ENCODE data around the gene INO80D.

DNA sequence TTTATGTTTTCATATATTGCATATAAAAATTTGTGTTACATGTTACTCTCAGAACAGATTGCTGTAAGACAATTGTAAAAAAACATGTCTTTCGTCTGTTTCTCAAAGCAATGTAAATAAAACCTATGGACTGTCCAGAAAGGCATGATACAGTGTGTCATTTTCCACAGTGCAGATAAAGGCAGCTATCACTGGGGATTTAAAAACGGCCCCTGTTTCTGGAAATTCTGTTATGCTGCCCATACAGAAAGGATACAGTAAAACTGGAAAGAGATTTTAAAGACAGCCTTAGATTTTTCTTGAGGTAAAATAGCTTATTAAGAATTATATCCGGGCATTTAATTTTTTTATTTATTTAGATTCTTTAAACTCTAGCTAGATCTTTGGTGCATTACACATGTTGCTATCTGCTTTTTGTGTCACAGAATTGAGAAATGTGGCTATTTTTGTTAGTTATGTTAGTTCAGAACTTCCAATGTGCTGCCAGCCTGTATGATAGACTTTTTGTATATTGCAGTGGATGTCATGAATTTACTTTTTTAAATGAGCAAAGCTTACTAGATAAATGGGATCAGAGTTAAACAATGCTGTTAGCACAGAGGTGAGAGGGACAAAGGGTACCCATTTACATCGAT lies 859 bp upstream of the INO80D start:
- TF ChIP-seq ZKSCAN1 (IDR thresholded peaks at IDR 0.05; ENCODE audit: low read length): no peak
- TF ChIP-seq ZSCAN25 (CRISPR knock-in tag; IDR thresholded peaks at IDR 0.05): no peak
- TF ChIP-seq ZNF558 (CRISPR knock-in tag; IDR thresholded peaks at IDR 0.05; ENCODE audit: borderline replicate concordance): no peak

All from HepG2 (cell line).